ENCODE data around the gene PDSS2.

DNA sequence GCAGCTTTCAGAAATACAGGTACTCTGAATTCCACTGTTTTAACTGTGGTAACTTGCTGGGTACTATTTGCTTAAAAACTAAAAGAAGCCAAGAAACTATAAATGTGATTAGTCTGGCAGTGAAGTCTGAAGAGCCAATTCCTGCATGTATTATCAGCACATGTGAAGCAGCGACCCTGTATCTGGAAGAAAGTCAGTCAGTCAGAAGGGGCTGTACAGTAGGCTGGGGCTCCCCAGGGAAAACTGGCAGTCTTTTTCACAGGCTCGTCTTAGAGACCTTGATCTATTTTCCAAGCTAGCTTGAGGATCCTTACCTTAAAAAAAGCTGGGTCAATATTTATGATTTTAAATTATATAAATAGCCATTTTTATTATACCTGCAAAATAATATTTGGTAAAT, 104.9 kb downstream of the PDSS2 start:
- TF ChIP-seq, protein P1, sequence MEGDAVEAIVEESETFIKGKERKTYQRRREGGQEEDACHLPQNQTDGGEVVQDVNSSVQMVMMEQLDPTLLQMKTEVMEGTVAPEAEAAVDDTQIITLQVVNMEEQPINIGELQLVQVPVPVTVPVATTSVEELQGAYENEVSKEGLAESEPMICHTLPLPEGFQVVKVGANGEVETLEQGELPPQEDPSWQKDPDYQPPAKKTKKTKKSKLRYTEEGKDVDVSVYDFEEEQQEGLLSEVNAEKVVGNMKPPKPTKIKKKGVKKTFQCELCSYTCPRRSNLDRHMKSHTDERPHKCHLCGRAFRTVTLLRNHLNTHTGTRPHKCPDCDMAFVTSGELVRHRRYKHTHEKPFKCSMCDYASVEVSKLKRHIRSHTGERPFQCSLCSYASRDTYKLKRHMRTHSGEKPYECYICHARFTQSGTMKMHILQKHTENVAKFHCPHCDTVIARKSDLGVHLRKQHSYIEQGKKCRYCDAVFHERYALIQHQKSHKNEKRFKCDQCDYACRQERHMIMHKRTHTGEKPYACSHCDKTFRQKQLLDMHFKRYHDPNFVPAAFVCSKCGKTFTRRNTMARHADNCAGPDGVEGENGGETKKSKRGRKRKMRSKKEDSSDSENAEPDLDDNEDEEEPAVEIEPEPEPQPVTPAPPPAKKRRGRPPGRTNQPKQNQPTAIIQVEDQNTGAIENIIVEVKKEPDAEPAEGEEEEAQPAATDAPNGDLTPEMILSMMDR (conservative IDR thresholded peaks at IDR 0.05; ENCODE audit: low read depth, low read length) = no peak
- no peak for TF ChIP-seq MAFK (IDR thresholded peaks at IDR 0.05; ENCODE audit: low read depth, low read length)
- TF ChIP-seq POLR2A (IDR thresholded peaks at IDR 0.05; ENCODE audit: low read depth, low read length) = no peak
- no peak for TF ChIP-seq BHLHE40 (IDR thresholded peaks at IDR 0.05; ENCODE audit: low read depth, low read length)
- no peak for TF ChIP-seq RCOR1 (IDR thresholded peaks at IDR 0.05; ENCODE audit: insufficient replicate concordance, low read length)
- no peak for TF ChIP-seq CEBPB (IDR thresholded peaks at IDR 0.05; ENCODE audit: low read depth, low read length)
- no peak for TF ChIP-seq MAZ (IDR thresholded peaks at IDR 0.05; ENCODE audit: borderline replicate concordance, low read depth, low read length)
- no peak for TF ChIP-seq RFX5 (IDR thresholded peaks at IDR 0.05; ENCODE audit: low read depth, low read length)
- TF ChIP-seq USF2 (IDR thresholded peaks at IDR 0.05; ENCODE audit: low read depth, low read length) = no peak
- TF ChIP-seq RAD21 (IDR thresholded peaks at IDR 0.05; ENCODE audit: low read length) = no peak

Measured in IMR-90 (cell line).